ENCODE results near the gene CCDC136.
A peak's percentile ranks its signal among the peaks of the same experiment; 100 is the strongest.

CCDC136 gene

GRCh38 chr7:128854396-128854795 is 62.6 kb downstream of the CCDC136 start:
- no peaks in the 10 kb centered on the region for H3K9me3 ChIP-seq (ENCODE audit: control insufficient read depth in 2 of 2, low read length in 2 of 2)
- H3K36me3 ChIP-seq (ENCODE audit: control insufficient read depth in 2 of 2, insufficient read depth in 2 of 2, low read length in 2 of 2): peaks cover 0 to 3% of the 10 kb centered on the region in 2 donors
- no peak overlapping the region for H3K9ac ChIP-seq (ENCODE audit: low read depth in 1 of 2, low read length in 2 of 2)
- H3K4me3 ChIP-seq (ENCODE audit: low read length in 2 of 2): no peak overlapping the region
- H3K4me1 ChIP-seq (ENCODE audit: control insufficient read depth in 2 of 2, insufficient read depth in 2 of 2, low read length in 2 of 2): peaks cover 0 to 8% of the 10 kb centered on the region in 2 donors
- no peak overlapping the region for H3K27ac ChIP-seq (ENCODE audit: low read depth in 2 of 2, low read length in 2 of 2)
- H3K27me3 ChIP-seq (ENCODE audit: control insufficient read depth in 2 of 2, insufficient read depth in 2 of 2, low read length in 2 of 2): no peaks in the 10 kb centered on the region

- no peaks in the 10 kb centered on the region for H3K27me3 ChIP-seq (ENCODE audit: control insufficient read depth in 2 of 2, insufficient read depth in 2 of 2, low read length in 2 of 2)
- H3K9ac ChIP-seq (ENCODE audit: low read depth in 1 of 2, low read length in 2 of 2): no peak overlapping the region
- peaks cover 0 to 3% of the 10 kb centered on the region in 2 donors for H3K36me3 ChIP-seq (ENCODE audit: control insufficient read depth in 2 of 2, insufficient read depth in 2 of 2, low read length in 2 of 2)
- H3K4me1 ChIP-seq (ENCODE audit: control insufficient read depth in 2 of 2, insufficient read depth in 2 of 2, low read length in 2 of 2): peaks cover 0 to 12% of the 10 kb centered on the region in 2 donors
- no peak overlapping the region for H3K27ac ChIP-seq (ENCODE audit: low read depth in 2 of 2, low read length in 2 of 2)
- H3K9me3 ChIP-seq (ENCODE audit: control insufficient read depth in 2 of 2, low read length in 2 of 2): no peaks in the 10 kb centered on the region
- H3K4me3 ChIP-seq (ENCODE audit: low read length in 2 of 2): no peak overlapping the region
Observed at GRCh38 chr7:128855559-128855958, 63.8 kb downstream of the CCDC136 start.

GRCh38 chr7:128856001-128856718 is 64.4 kb downstream of the CCDC136 start:
- no peak overlapping the region for H3K9ac ChIP-seq (ENCODE audit: low read depth in 1 of 2, low read length in 2 of 2)
- H3K9me3 ChIP-seq (ENCODE audit: control insufficient read depth in 2 of 2, low read length in 2 of 2): no peaks in the 10 kb centered on the region
- H3K4me3 ChIP-seq (ENCODE audit: low read length in 2 of 2): no peak overlapping the region
- peaks cover 0 to 12% of the 10 kb centered on the region in 2 donors for H3K4me1 ChIP-seq (ENCODE audit: control insufficient read depth in 2 of 2, insufficient read depth in 2 of 2, low read length in 2 of 2)
- H3K27ac ChIP-seq (ENCODE audit: low read depth in 2 of 2, low read length in 2 of 2): no peak overlapping the region
- peaks cover 0 to 3% of the 10 kb centered on the region in 2 donors for H3K36me3 ChIP-seq (ENCODE audit: control insufficient read depth in 2 of 2, insufficient read depth in 2 of 2, low read length in 2 of 2)
- H3K27me3 ChIP-seq (ENCODE audit: control insufficient read depth in 2 of 2, insufficient read depth in 2 of 2, low read length in 2 of 2): no peaks in the 10 kb centered on the region

GRCh38 chr7:128858380-128859231 is 66.8 kb downstream of the CCDC136 start:
- H3K27me3 ChIP-seq (ENCODE audit: control insufficient read depth in 2 of 2, insufficient read depth in 2 of 2, low read length in 2 of 2): no peaks in the 10 kb centered on the region
- no peaks in the 10 kb centered on the region for H3K9me3 ChIP-seq (ENCODE audit: control insufficient read depth in 2 of 2, low read length in 2 of 2)
- peaks cover 0 to 3% of the 10 kb centered on the region in 2 donors for H3K36me3 ChIP-seq (ENCODE audit: control insufficient read depth in 2 of 2, insufficient read depth in 2 of 2, low read length in 2 of 2)
- no peak overlapping the region for H3K9ac ChIP-seq (ENCODE audit: low read depth in 1 of 2, low read length in 2 of 2)
- H3K4me3 ChIP-seq (ENCODE audit: low read length in 2 of 2): no peak overlapping the region
- H3K27ac ChIP-seq (ENCODE audit: low read depth in 2 of 2, low read length in 2 of 2): peak overlapping the region in 1 of 2 donors; percentile 13
- peaks cover 10 to 21% of the 10 kb centered on the region in 2 donors for H3K4me1 ChIP-seq (ENCODE audit: control insufficient read depth in 2 of 2, insufficient read depth in 2 of 2, low read length in 2 of 2)

- H3K36me3 ChIP-seq (ENCODE audit: control insufficient read depth in 2 of 2, insufficient read depth in 2 of 2, low read length in 2 of 2): peaks cover 0 to 3% of the 10 kb centered on the region in 2 donors
- no peaks in the 10 kb centered on the region for H3K9me3 ChIP-seq (ENCODE audit: control insufficient read depth in 2 of 2, low read length in 2 of 2)
- H3K27ac ChIP-seq (ENCODE audit: low read depth in 2 of 2, low read length in 2 of 2): no peak overlapping the region
- H3K4me1 ChIP-seq (ENCODE audit: control insufficient read depth in 2 of 2, insufficient read depth in 2 of 2, low read length in 2 of 2): peaks cover 12 to 29% of the 10 kb centered on the region in 2 donors
- no peak overlapping the region for H3K9ac ChIP-seq (ENCODE audit: low read depth in 1 of 2, low read length in 2 of 2)
- no peaks in the 10 kb centered on the region for H3K27me3 ChIP-seq (ENCODE audit: control insufficient read depth in 2 of 2, insufficient read depth in 2 of 2, low read length in 2 of 2)
- H3K4me3 ChIP-seq (ENCODE audit: low read length in 2 of 2): no peak overlapping the region
Observed at GRCh38 chr7:128859232-128860157, 67.7 kb downstream of the CCDC136 start.

GRCh38 chr7:128860158-128861073 is 68.6 kb downstream of the CCDC136 start:
- Histone ChIP-seq H3K4me1 (ENCODE audit: control insufficient read depth in 2 of 2, insufficient read depth in 2 of 2, low read length in 2 of 2) (peaks cover 12 to 28% of the 10 kb centered on the region in 2 donors), H3K4me3 (ENCODE audit: low read length in 2 of 2) (no peak overlapping the region), H3K36me3 (ENCODE audit: control insufficient read depth in 2 of 2, insufficient read depth in 2 of 2, low read length in 2 of 2) (peaks cover 7 to 8% of the 10 kb centered on the region in 2 donors), H3K27ac (ENCODE audit: low read depth in 2 of 2, low read length in 2 of 2) (no peak overlapping the region), H3K9me3 (ENCODE audit: control insufficient read depth in 2 of 2, low read length in 2 of 2) (no peaks in the 10 kb centered on the region), H3K27me3 (ENCODE audit: control insufficient read depth in 2 of 2, insufficient read depth in 2 of 2, low read length in 2 of 2) (no peaks in the 10 kb centered on the region), H3K9ac (ENCODE audit: low read depth in 1 of 2, low read length in 2 of 2) (no peak overlapping the region)

GRCh38 chr7:128861957-128862570 is 70.3 kb downstream of the CCDC136 start:
- Histone ChIP-seq H3K36me3 (ENCODE audit: control insufficient read depth in 2 of 2, insufficient read depth in 2 of 2, low read length in 2 of 2) (peaks cover 10 to 17% of the 10 kb centered on the region in 2 donors), H3K27me3 (ENCODE audit: control insufficient read depth in 2 of 2, insufficient read depth in 2 of 2, low read length in 2 of 2) (no peaks in the 10 kb centered on the region), H3K9me3 (ENCODE audit: control insufficient read depth in 2 of 2, low read length in 2 of 2) (no peaks in the 10 kb centered on the region), H3K4me3 (ENCODE audit: low read length in 2 of 2) (peak overlapping the region; percentile 95 to 97), H3K9ac (ENCODE audit: low read depth in 1 of 2, low read length in 2 of 2) (peak overlapping the region; percentile 1 to 28), H3K4me1 (ENCODE audit: control insufficient read depth in 2 of 2, insufficient read depth in 2 of 2, low read length in 2 of 2) (peaks cover 12 to 21% of the 10 kb centered on the region in 2 donors), H3K27ac (ENCODE audit: low read depth in 2 of 2, low read length in 2 of 2) (no peak overlapping the region)

GRCh38 chr7:128862571-128863432 is 71.0 kb downstream of the CCDC136 start, which contains the start of gene ATP6V1F:
Gene ATP6V1F, plus strand, starts transcription at chr7:128862856. Its CDS starts 49 bp downstream, at chr7:128862905.
- no peaks in the 10 kb centered on the region for H3K27me3 ChIP-seq (ENCODE audit: control insufficient read depth in 2 of 2, insufficient read depth in 2 of 2, low read length in 2 of 2)
- no peaks in the 10 kb centered on the region for H3K9me3 ChIP-seq (ENCODE audit: control insufficient read depth in 2 of 2, low read length in 2 of 2)
- H3K36me3 ChIP-seq (ENCODE audit: control insufficient read depth in 2 of 2, insufficient read depth in 2 of 2, low read length in 2 of 2): peaks cover 10 to 18% of the 10 kb centered on the region in 2 donors
- peak within 1 kb of the TSS; percentile 95 to 97 for H3K4me3 ChIP-seq (ENCODE audit: low read length in 2 of 2)
- peak within 1 kb of the TSS; percentile 82 to 84 for H3K27ac ChIP-seq (ENCODE audit: low read depth in 2 of 2, low read length in 2 of 2)
- H3K4me1 ChIP-seq (ENCODE audit: control insufficient read depth in 2 of 2, insufficient read depth in 2 of 2, low read length in 2 of 2): peaks cover 12 to 21% of the 10 kb centered on the region in 2 donors
- peak within 1 kb of the TSS; percentile 85 to 95 for H3K9ac ChIP-seq (ENCODE audit: low read depth in 1 of 2, low read length in 2 of 2)

All from mucosa of rectum (tissue), 2 donors.